Measurements from ENCODE around the gene NRXN2. TPM values are rescaled to one million over a fixed set of nuclear protein-coding genes. Genes with fewer than 3 reads are reported as not detected.

Gene NRXN2
- total RNA-seq, 2 experiments from 2014 or later, result 0.18 to 0.39 TPM

DNA sequence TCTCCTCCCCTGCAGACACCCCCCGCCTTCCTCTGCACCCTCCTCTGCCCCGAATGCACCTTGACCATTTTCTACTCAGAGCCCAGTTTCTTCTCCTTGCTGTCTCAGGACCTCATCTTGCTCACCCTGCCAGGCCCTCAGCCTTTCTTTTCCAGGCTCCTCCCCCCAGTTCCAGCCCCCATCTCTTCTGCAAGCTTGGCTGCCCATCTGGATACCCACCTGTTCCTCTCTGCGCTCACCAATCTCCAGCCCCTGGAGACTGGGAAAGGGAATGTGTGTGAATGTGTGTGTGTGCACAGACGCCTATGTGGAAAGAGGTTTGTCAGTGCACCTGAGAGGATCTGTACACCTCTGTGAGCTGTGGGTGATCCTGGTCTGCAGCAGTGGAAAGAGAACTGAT is 95.6 kb downstream of the NRXN2 start:
- H3K9me3 Mint-ChIP-seq (ENCODE audit: low read depth), result no peaks in the 10 kb centered on the region
- no peaks in the 10 kb centered on the region for H3K4me1 Mint-ChIP-seq
- H3K36me3 Mint-ChIP-seq (ENCODE audit: low read depth), result no peaks in the 10 kb centered on the region
- no peak overlapping the region for H3K4me3 Mint-ChIP-seq
- H3K27me3 Mint-ChIP-seq, result no peaks in the 10 kb centered on the region
- DNase-seq (no peak), ATAC-seq (no peak)
- intact Hi-C loops (cut with DNase I, micrococcal nuclease), result no loop called here
- ChIA-PET POLR2A (no interaction called here), CTCF (no interaction called here)
- no peak overlapping the region for H3K27ac Mint-ChIP-seq

DNA sequence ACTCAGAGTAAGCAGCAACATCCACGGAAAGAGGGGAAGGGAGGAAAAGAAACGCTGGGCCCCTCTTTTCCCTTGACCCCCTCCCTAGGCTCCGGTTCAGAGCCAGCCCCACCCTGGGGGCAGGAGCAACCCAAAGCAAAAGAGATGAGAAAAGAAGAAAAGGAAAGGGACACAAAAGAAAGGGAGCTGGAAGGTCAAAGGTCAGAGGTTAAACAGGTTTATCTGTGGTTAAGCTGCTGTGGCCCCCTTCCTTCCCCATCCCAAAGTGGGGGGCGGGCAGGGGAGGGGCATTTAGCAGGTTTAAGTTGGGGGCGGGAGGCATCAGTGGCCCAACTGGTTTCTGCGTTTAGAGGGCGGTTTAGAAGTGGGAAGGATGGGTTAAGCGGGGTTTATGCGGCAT is 96.4 kb downstream of the NRXN2 start:
- H3K36me3 Mint-ChIP-seq (ENCODE audit: low read depth), result no peaks in the 10 kb centered on the region
- no peak for ATAC-seq
- no peak overlapping the region for H3K4me3 Mint-ChIP-seq
- H3K27ac Mint-ChIP-seq, result no peak overlapping the region
- H3K4me1 Mint-ChIP-seq, result no peaks in the 10 kb centered on the region
- CTCF ChIA-PET, result no interaction called here
- DNase-seq, result no peak
- H3K27me3 Mint-ChIP-seq, result no peaks in the 10 kb centered on the region
- H3K9me3 Mint-ChIP-seq (ENCODE audit: low read depth), result no peaks in the 10 kb centered on the region
- intact Hi-C loops (cut with DNase I, micrococcal nuclease), result no loop called here
- POLR2A ChIA-PET, result no interaction called here

GRCh38 chr11:64624883-64625481 is 98.0 kb downstream of the NRXN2 start:
- Mint-ChIP-seq H3K27ac (no peak overlapping the region), H3K9me3 (ENCODE audit: low read depth) (no peaks in the 10 kb centered on the region), H3K4me1 (peaks cover 4% of the 10 kb centered on the region), H3K27me3 (no peaks in the 10 kb centered on the region), H3K36me3 (ENCODE audit: low read depth) (no peaks in the 10 kb centered on the region), H3K4me3 (no peak overlapping the region)
- no peak for DNase-seq
- ATAC-seq, result no peak
- POLR2A ChIA-PET, result no interaction called here
- CTCF ChIA-PET, result no interaction called here
- intact Hi-C loops (cut with DNase I, micrococcal nuclease), result no loop called here

- ATAC-seq (no peak), DNase-seq (no peak)
- Mint-ChIP-seq H3K36me3 (ENCODE audit: low read depth) (no peaks in the 10 kb centered on the region), H3K4me3 (no peak overlapping the region), H3K9me3 (ENCODE audit: low read depth) (no peaks in the 10 kb centered on the region), H3K4me1 (peaks cover 4% of the 10 kb centered on the region), H3K27ac (no peak overlapping the region), H3K27me3 (no peaks in the 10 kb centered on the region)
- POLR2A ChIA-PET, result no interaction called here
- CTCF ChIA-PET, result no interaction called here
- intact Hi-C loops (cut with DNase I, micrococcal nuclease), result no loop called here
These were observed 100.3 kb downstream of the NRXN2 start for GRCh38 chr11:64622681-64623080.

DNA sequence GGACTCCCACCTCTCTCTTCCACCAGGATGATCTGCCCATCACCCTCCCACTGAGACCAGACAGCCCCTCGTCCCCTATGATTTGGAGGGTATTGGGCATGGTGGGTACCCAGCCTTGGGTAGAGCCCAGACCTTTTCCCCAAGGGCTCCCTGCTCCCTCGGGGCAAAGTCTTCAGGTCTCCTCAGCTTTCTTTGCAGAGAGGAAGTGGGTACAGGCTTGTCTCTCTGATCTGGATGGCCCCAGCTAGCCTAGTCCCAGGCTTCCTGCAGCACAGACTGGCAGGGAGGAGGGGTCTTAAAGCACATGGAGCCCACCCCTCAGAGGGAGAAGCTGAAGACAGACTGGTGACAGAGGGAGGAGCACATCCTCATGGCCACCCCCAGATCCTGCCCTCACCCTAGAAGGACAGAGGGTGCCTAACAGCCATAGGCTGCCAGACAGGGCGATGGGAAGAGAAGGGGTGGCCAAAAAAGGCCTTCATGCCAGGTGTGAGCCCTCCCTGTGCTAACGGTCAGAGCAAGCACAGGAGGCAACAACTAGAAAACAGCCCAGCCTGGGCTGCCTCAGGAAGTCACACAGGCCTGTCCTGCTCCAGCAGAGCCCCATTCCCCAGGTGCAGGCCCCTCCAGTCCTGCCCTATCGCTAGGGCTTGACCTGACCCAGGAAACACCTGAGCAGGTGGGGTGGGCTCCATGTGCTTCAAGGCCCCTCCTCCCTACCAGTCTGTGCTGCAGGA is 101.5 kb downstream of the NRXN2 start:
- Mint-ChIP-seq H3K27ac (no peak overlapping the region), H3K4me3 (no peak overlapping the region), H3K4me1 (peaks cover 4% of the 10 kb centered on the region), H3K27me3 (no peaks in the 10 kb centered on the region), H3K9me3 (ENCODE audit: low read depth) (no peaks in the 10 kb centered on the region), H3K36me3 (ENCODE audit: low read depth) (no peaks in the 10 kb centered on the region)
- ChIA-PET CTCF (no interaction called here), POLR2A (no interaction called here)
- intact Hi-C loops (cut with DNase I, micrococcal nuclease), result no loop called here
- DNase-seq (no peak), ATAC-seq (no peak)

DNA sequence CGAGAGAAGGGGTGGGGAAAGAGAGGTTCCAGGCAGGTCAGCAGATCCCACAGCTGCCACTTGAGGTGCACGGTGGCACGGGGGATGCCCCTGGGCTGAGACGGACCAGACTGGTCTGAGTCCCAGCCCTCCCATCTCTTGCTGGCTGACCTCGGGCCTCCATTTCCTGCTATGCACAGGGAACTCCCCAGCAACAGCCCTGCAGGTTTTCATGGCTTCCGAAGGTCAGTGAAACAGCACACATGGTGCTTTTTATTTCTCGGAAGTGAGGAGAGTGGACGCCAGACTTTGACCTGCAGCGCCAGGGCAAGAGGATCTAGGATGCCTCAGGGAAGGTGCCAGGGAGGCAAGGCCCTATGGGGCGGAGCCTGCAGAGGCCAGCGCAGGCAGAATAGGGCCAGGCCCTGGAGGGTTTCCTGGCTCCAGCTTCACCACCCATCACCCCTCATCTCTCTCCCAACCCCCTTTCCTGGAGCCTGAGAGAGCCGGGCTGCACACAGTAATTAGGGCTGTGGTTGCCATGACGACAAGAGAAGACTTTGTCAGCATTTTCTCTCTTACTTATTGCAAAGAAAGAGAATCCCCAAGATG is 102.5 kb downstream of the NRXN2 start:
- CTCF ChIA-PET, result no interaction called here

DNA sequence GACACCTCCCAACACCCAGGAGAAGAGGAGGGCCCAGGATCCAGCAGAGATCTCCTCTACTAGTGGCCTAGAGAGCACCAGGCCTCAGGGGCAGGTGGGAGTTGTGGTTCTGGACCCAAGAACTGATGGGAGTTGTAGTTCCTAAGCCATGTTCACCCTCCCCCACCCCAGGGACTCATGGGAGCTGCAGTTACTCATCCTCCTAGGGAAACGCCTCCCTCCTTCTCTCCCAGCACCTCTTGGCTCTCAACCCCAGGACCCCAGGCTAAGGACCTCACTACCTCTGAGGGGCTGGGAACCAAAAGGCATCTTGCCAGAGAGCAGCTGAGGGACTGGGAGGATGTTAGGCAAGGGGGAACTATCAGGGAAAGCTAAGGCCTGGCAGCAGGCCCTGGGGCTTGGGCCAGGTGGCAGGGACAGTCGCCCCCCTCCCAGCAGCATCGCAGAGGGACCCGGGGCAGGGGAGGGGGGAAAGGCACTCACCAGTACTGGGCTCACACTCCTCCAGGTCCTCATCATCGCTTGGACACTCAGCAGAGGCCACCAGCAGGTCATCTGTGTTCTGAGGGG is 103.1 kb downstream of the NRXN2 start:
- peak; percentile 54 for DNase-seq
- ChIA-PET POLR2A (no interaction called here), CTCF (no interaction called here)
- intact Hi-C loops (cut with DNase I, micrococcal nuclease), result no loop called here
- H3K27ac Mint-ChIP-seq, result no peak overlapping the region
- H3K4me3 Mint-ChIP-seq, result no peak overlapping the region
- ATAC-seq, result peak; percentile 75
- no peaks in the 10 kb centered on the region for H3K27me3 Mint-ChIP-seq
- peaks cover 4% of the 10 kb centered on the region for H3K4me1 Mint-ChIP-seq
- no peaks in the 10 kb centered on the region for H3K9me3 Mint-ChIP-seq (ENCODE audit: low read depth)
- H3K36me3 Mint-ChIP-seq (ENCODE audit: low read depth), result no peaks in the 10 kb centered on the region

More for the DNA sequence above, 102.5 kb downstream of the NRXN2 start:
- ATAC-seq, result no peak
- Mint-ChIP-seq H3K9me3 (ENCODE audit: low read depth) (no peaks in the 10 kb centered on the region), H3K4me3 (no peak overlapping the region), H3K27me3 (no peaks in the 10 kb centered on the region), H3K36me3 (ENCODE audit: low read depth) (no peaks in the 10 kb centered on the region), H3K4me1 (peaks cover 4% of the 10 kb centered on the region), H3K27ac (no peak overlapping the region)
- no peak for DNase-seq
- POLR2A ChIA-PET, result no interaction called here
- intact Hi-C loops (cut with DNase I, micrococcal nuclease), result no loop called here

DNA sequence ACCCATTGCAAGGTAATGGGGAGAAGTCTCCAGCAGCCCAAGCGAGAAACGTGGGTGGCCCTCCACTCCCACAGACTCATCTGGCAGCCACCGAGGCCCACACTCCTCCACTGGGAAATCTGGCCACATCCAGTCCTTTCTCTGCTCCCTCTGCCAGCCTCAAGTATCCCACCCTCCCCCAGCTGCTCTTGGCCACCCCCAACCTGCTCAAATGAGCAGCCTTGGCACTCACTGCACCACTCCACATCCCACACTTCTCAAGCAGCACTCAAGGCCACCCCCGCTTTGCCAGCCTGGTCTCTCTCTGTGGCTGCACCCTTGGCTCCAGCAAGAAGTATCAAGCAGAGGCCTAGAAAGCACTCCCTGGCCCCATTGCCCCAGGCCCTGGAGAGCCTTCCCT is 103.8 kb downstream of the NRXN2 start:
- intact Hi-C loops (cut with DNase I, micrococcal nuclease), result no loop called here

DNA sequence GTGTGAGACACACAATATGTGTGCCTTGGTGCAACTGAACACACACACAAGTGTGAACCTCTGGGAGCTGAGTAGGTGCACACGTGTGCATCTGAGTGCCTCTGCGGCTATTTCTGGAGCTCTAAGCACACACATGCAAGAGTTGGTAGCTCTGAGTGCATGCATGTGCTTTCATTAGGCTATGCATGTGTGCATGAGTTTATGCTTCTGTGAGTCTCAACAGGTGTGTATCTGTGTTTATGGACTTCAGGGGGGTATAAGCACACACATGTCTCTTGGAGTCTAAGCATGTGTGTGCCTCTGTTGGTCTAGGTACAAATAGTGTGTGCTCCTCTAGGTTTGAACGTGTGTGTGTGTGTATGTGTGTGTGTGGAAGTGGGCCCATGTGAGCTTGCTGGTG is 106.2 kb downstream of the NRXN2 start:
- no peaks in the 10 kb centered on the region for H3K9me3 Mint-ChIP-seq (ENCODE audit: low read depth)
- H3K4me1 Mint-ChIP-seq, result peaks cover 12% of the 10 kb centered on the region
- H3K27me3 Mint-ChIP-seq, result no peaks in the 10 kb centered on the region
- DNase-seq, result no peak
- no peak overlapping the region for H3K4me3 Mint-ChIP-seq
- ATAC-seq, result no peak
- H3K36me3 Mint-ChIP-seq (ENCODE audit: low read depth), result no peaks in the 10 kb centered on the region
- H3K27ac Mint-ChIP-seq, result no peak overlapping the region
- ChIA-PET CTCF (no interaction called here), POLR2A (no interaction called here)
- intact Hi-C loops (cut with DNase I, micrococcal nuclease), result no loop called here

More for the DNA sequence above, 103.8 kb downstream of the NRXN2 start:
- Mint-ChIP-seq H3K36me3 (ENCODE audit: low read depth) (no peaks in the 10 kb centered on the region), H3K9me3 (ENCODE audit: low read depth) (no peaks in the 10 kb centered on the region), H3K27me3 (no peaks in the 10 kb centered on the region), H3K4me3 (no peak overlapping the region), H3K4me1 (peaks cover 4% of the 10 kb centered on the region), H3K27ac (no peak overlapping the region)
- ATAC-seq (no peak), DNase-seq (no peak)
- POLR2A ChIA-PET, result no interaction called here
- CTCF ChIA-PET, result no interaction called here

DNA sequence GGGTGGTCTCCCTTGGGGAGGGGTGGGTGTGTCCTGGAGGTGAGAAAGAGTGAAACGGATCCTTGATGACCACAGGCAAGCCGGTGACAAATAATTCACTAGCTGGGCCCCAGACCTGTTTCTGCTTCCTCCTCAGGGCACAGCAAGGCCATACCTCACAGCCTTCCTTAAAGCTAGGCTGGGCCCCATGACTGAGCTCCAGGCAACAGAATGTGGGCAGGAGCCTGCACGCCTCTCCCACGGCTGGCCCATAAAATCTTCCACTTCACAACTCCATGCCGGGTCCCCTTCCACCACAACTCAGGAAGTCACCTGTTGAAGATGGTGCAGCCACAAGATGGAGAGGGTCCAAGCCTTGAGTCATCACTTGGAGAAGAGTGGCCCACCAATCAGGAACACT is 108.1 kb downstream of the NRXN2 start:
- Mint-ChIP-seq H3K4me3 (no peak overlapping the region), H3K9me3 (ENCODE audit: low read depth) (no peaks in the 10 kb centered on the region), H3K36me3 (ENCODE audit: low read depth) (no peaks in the 10 kb centered on the region), H3K27ac (no peak overlapping the region), H3K27me3 (no peaks in the 10 kb centered on the region), H3K4me1 (peaks cover 13% of the 10 kb centered on the region)
- DNase-seq (no peak), ATAC-seq (no peak)
- POLR2A ChIA-PET, result no interaction called here
- CTCF ChIA-PET, result interaction anchor here (0.5 to 1.1 kb wide), 2 partner anchors 30 to 166 kb away, joined by 3 read pairs; no protein-coding TSS in a partner anchor
- intact Hi-C loops (cut with DNase I, micrococcal nuclease), result no loop called here

DNA sequence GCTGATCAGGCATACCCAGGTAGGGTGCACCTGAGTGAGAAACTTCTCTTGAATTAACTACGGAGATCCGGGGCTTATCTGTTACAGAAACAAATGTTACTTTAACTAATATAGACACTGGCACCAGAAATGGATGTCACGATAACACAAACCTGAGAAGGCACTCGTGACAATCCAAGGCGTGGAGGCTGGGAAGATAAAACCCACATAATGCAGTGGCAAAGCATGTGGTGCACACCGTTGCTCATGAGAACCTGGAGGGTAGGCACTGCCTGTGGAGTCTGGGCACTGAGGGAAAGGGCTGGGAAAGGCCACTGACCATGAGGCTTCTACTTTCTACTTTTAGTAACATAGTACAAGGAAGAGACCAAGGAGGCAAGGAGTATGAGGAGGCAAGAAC is 109.3 kb downstream of the NRXN2 start:
- ATAC-seq, result no peak
- H3K36me3 Mint-ChIP-seq (ENCODE audit: low read depth), result no peaks in the 10 kb centered on the region
- H3K27me3 Mint-ChIP-seq, result no peaks in the 10 kb centered on the region
- H3K27ac Mint-ChIP-seq, result no peak overlapping the region
- ChIA-PET POLR2A (no interaction called here), CTCF (no interaction called here)
- no peak overlapping the region for H3K4me3 Mint-ChIP-seq
- H3K4me1 Mint-ChIP-seq, result peaks cover 14% of the 10 kb centered on the region
- DNase-seq, result no peak
- intact Hi-C loops (cut with DNase I, micrococcal nuclease), result no loop called here
- no peaks in the 10 kb centered on the region for H3K9me3 Mint-ChIP-seq (ENCODE audit: low read depth)
